ENCODE data around the gene CMKLR1.

The CMKLR1 gene

DNA sequence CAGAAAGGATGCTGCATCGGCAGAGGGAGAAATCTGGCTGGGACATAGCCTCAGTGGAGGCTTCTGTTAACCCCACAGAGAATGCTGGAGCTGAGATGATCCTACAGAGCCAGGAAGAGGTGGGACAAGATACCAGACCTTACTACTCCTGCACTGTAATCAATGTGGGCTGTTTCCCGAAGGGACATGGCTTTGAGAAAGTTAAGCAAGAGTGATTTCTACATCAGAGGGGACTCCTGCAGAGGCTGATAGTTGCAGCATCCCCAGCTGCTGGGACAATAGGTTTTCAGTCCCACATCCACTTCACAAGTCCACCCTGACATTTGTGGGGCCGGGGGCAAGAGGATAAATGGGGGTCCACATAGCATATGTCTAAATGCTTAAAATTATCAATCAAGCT lies 22.5 kb upstream of the CMKLR1 start:
- DNase-seq = no peak

DNA sequence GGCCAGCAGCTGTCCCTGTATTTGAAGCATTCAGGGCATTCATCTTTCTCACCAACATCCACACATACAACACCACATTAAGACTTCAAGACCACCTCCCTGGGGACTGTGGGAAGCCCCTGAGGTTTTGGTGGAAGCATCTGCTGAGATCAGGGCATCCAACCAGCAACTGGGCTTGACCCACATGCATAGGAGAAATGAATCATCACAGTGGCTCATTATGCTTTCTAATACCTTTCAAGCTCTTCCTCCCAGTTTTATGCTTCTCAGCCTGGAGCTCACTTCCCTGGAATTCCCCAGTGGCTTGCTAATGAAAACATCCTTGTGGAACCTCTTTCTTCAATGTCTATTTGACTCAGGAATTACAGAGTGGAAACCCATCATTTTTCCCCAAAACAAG lies 21.4 kb upstream of the CMKLR1 start:
- DNase-seq = no peak

DNA sequence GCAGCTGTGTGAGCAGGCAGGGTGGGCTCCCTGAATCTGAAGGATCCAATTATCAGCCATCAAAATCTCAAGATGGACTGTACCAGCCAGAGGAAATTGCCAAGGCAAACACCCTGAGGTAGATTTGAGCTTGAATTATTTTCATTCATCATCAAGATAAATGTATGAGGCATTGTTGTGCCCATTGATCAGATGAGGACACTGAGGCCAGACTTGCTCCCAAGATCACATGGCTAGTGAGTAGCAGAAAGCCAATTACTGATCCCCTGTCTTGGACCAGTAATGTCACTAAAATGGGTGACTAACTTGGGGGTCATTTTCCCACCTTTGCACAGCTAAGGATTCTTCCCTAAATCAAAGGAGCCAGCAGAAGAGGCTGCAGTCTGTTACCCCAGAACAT lies 20.9 kb upstream of the CMKLR1 start:
- no peak for DNase-seq

DNA sequence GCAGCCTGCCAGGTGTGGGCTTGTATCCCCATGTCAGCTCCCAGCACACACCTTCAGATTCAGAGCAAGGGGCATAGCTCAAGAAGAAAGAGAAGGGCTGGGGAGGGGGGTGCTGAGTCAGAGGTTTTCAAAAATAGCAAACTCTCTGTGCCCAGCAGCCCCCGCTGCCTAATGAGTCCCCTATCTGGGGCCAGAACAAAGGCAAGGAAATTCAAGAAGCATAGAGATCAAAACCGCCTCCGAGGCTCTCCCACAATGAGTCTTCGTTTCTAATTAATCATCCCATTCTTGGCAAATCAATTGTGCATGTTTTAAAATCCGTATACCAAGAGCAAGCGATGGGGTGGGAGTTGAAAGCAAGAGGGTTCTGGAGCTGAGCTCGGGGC lies 19.5 kb upstream of the CMKLR1 start:
- DNase-seq = no peak

DNA sequence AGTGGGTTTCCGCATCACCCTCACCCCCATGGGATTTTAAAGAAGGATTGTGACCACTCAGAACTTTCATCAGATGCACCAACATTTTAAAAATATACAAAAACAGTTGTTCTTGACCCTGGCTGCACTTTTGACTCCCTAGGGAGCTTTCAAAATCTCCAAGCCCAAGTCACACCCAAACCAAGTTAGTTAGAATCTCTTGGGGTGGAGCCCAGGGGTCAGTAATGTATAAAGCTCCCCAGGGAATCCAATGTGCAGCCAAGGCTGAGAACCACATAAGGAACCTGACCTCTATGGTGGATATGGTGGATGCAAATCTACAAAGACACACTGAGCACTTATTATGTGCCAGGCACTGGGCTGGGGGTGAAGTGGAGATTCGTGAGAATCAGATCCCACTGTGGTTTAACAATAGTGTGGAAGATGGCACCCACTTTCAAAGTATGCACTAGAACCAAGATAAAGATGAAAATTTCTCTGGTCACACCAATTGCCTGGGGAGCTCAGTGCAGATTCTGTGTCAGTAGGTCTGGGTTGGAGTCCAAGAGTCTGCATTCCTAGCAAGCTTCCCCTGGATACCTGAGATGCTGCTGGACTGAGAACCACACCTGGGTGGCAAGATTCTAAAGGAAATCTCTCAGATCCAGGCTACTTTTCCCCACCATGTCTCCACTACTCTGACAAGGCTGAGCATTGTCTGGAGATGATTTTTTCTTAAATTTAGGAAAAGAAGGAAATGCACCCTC lies 18.9 kb upstream of the CMKLR1 start:
- no peak for DNase-seq

DNA sequence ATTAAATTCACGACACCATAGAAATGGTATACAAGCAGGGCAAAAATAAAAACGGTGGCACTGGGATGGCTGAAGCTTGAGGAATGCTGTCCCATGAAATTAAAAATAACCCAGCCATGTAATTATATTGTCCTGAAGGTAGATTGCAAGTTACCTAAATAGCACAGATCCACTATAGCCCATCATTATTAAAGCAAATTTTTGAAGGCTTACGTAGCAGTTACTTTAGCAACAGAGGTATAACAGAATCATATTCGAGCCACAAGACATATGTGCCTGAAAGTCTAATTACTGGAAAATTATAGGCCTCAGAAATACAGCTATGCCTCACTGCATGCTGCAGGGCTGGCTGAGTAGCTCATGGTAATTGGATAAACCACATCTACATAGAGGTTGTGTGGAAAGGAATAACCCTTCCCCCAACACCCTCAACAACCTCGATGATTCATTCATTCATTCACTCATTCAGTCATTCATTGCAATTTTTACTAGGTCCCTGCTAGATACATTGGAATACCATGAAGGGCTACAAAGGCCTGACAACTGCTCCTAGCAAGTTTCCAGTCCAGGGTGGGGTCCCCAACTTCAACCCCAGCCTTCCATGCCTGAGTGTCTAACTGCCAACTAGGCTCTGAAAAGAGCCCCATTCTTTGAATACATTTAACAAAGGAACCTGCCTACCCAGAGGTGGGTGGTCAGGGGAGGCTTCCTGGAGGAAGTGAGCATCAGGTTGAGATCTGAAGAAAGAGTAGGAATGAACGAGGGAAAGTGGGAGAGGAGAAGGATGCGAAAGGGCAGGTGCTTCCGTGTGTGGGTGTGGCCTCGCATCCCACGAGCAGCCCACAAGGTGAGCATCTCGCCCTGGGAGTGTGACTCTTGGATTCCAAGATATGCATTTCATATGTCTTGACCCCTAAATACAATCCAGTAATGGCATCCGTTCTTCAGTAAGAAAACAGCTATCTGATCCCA lies 18.0 kb upstream of the CMKLR1 start:
- DNase-seq = no peak

DNA sequence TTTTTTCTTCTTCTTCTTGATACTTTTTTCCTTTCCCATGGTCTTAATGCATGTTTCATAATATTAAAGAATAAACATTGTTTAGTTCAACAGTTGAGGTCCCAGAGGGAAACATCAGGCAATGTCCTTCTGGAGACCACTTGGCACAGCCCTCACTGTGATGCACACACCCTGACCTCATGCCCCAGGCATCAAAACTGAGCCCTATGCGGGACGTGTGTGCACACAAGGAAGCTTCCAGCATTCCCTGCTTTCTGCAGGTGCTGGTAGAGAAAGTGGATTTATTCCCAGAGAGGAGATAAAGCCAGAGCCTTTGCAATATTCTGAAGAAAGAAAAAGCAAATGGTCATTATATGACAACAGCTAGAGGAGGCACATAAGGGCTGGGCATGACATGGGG lies 16.0 kb upstream of the CMKLR1 start:
- no peak for DNase-seq

DNA sequence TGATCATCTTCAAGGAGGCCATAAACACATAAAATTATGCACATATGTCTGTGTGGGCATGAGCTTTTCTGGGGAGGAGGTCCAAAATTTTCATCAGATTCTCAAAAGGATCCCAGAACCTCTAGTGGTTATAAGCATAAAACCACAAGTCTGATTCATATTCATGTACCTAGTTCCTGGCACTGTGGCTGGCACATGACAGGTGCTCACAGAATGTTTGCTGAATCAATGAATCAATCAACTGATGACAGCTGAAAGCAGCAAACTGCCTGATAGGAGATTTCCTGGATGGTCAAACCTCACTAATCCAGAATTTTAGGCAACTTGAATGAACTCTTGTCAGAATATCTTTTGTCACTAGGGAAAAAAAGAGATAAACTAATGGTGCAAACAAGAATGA lies 13.5 kb upstream of the CMKLR1 start:
- no peak for DNase-seq

DNA sequence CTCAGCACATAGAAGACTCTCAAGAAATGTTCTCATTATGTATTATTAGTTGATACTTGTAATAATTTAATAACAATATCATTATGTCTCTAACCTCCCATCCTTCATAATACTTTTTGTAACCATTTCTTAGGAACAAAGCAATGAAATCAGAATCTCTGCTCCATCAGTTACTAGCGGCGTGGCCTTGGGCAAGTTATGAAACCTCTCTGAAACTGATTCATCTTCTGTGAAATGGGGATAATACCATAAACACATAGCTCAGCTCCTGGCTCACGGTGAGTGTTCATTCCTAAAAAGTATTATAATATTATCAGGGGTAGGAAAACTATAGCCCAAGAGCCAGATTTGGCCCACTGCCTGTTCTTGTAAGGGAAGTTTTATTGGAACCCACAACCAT lies 11.4 kb upstream of the CMKLR1 start:
- DNase-seq = no peak

DNA sequence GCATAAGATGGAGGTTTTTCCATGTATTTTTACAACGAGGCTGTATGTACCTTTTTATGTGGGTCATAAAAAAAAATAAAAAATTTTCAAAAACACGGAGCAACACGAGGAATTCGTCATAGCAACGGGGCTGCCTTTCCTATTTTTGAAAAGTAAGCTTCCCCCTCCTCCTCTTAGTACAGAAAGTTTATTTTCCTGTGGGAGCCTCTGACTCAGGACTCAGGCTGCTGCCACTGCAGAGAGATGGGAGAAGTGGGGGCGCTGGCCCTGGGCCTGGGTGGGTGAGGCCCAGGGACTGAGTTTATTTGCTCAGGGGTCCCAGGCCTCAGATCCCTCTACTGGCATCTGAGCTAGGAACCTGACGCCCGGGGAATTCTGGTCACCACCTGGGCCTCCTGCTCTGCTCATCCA lies 10.2 kb upstream of the CMKLR1 start:
- no peak for DNase-seq

DNA sequence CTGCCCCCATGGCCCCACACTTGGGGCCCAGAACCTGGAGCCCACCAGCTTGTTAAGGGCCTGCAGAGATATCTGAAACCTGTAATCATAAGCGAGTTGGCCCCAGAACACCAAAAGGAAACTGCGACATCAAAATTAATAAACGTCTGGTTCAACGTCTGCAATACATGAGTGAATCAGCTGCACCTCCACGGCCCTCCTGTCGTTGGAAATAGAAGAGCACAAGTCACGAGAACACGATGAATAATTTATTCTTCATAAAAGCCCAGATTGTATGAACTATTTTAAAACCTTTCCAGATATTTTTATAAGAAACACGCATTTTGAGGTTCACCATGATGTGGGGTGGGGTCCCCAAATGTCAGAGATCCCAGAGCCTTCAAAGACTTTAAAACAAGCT lies 9.7 kb upstream of the CMKLR1 start:
- DNase-seq = no peak

DNA sequence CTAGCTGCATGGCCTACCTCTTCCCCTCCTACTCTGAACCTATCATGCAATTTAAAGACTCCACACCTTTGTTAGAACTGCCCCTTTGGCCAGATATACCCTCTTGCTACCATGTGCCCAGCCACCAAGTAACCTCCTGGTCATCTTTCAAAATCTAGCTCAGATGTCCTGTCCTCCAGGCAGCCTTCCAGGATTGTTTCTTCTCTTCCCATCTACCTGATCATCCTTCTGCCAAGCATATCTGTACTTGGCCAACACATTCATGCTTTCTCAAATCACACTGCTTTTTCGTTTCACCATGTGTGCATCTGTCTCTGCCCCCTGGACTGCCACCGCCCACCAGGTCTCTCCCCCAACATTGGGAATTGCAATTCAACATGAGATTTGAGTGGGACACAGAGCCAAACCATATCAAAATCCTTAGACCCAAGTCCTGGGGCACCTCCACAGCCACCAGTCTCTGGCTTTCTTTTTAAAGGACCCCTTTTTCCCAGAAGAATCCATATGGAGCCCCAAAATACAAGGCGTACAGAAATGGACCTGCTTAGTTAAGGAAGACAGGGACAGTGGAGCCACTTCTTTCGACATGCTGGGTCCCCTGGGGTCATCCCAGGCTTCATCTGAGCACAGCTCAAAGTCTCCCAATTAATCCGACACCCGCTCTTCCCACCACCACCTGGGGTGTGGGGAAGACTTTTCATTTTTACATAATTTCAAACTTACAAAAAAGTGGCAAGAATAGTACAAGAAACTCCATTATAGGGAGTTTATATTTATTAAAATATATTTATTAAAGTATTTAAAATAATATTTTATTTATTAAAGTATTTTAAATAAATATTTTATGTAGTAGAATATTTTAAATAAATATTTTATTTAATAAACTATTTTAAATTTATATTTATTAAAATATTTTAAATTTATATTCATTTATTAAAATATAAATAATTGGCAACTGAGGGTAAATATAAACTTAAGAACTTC lies 7.9 kb upstream of the CMKLR1 start:
- DNase-seq = no peak

DNA sequence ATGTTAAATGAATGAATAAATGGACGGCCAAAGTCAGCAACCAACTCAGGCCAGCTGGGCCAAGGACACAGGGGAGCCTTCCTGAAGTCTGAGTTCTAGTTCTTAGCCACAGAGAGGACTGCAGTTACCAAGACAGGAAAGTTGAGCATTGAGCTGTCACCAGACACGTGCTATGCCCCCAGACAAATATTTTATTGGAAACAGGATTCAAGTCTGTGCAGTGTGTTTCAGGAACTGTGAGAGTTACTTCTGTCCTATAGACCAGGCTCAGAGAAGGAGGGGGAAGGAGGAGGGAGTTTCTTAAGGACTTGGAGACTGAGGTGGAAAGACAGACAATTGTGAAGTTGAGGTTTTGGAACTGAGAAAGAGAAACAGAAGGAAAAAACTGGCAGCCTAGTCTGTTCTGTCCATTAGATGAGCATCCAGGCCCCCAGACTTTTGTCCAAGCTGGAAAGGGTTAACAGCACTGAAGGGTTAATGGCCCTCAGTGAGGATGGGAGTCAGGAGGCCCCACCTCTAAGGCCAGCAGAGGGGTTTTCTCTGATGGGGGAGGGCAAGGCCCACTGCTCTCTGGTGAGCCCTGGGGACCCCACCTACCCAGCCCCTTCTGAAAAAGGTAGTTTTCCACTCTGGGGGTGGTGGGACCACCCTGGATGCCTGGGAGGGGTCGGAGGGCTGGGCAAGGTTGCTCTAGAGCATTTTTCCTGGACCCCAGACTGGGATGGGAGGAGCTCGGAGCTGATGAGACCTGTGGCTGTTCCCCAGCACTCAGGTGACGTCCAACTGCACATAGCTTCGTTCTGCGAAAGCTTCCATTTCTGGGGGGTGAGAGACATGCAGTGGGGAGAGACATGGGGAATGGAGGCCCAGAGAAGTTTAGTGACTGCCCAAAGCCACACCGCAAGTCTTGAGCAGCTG lies 6.9 kb upstream of the CMKLR1 start:
- no peak for DNase-seq

DNA sequence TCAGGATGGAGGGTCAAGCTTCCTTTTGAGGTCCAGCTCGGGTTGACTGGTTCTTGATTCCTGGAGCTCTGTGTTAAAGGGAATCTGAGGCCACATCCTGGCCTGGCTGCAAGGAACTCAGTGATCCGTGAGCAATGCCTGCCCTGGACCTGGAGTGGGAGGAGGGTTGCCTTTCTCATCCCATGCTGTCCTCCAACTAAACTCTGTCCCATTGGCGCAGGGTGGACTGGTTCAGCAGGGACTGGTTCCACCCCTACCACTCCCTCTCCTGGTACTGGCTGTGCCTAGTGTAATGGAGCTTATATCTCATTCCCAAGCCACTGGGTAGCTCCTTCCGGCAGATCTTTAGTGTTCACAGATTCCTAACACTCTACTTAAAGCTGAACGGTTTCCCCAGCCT lies 3.9 kb upstream of the CMKLR1 start:
- DNase-seq = no peak

DNA sequence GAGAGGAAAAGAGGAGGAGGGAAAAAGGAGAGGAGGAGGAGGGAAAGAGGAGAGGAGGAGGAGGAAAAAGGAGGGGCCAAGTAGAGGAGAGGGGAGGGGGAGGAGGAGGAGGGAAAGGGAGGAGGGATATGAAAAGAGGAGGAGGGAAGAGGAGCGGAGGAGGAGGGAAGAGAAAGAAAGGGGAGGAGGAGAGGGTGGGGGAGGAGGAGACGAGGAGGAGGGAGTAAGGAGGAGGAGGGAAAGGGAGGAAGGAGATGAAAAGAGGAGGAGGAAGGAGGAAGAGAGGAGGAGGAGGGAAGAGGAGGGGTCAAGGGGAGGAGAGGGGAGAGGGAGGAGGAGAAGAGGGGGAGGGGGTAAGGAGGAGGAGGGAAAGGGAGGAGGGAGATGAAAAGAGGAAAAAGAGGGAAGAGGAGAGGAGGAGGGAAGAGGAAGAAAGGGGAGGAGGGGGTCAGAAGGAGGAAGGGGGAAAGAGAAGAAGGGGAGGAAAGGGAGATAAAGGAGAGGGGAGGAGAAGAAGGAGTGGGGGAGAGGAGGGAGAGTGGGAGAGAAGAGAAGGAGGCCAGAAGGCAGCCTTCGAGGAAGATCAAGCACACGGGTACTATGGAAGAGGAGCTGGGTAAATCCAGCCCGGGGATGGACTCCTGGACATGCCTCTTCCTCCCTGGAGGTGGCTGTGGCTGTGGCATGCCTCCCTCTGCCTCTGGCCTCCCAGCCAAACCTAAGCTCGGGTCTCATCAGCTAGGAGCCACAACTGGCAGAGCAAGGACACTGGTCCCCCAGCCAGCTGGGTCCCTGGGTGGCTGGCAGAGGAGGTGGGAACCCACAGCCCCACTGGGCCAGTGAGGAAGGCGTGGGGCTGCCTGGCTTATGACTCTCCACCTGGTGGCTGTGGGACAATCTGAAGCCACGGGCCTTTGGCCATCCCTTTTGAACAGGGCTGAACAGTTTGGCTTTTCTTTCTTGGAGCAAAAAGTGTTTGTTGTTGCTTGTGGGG lies 3.0 kb upstream of the CMKLR1 start:
- no peak for DNase-seq

DNA sequence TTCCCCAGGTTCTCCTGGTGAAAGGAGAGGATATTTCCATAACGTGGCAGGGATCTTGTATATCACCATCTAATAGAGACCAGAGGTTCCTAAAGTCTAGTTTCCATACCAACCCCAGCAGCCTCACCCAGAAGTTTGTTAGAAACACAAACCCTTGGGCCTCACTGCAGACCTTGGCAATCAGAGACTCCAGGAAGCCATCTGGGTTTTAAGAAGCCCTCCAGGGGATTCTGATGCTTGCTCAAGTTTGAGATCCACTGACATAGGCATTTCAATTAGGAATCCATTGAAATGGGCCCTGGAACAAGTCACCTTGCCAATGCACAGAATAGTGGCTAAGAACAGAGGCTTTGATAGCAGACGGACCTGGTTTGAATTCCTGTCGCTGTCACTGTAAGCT lies 2.2 kb upstream of the CMKLR1 start:
- DNase-seq = no peak

DNA sequence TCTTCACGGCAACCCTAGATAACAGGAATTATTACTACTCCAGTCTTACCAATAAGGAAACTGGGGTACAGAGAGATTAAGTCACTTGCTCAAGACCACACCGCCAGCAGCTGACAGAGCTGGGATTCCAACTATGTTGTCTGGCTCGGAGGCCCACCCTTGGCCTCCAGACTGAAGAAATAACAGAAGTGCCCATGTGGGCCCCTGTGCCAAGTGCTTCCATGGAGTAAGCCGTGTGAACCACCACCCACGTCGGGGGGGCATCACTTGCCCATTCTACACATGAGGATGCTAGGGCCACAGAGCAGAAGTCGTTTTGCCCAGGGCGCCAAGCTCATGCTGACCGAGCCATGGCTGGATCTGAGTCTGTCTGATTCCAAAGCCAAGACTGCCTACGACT lies 926 bp upstream of the CMKLR1 start:
- no peak for DNase-seq

DNA sequence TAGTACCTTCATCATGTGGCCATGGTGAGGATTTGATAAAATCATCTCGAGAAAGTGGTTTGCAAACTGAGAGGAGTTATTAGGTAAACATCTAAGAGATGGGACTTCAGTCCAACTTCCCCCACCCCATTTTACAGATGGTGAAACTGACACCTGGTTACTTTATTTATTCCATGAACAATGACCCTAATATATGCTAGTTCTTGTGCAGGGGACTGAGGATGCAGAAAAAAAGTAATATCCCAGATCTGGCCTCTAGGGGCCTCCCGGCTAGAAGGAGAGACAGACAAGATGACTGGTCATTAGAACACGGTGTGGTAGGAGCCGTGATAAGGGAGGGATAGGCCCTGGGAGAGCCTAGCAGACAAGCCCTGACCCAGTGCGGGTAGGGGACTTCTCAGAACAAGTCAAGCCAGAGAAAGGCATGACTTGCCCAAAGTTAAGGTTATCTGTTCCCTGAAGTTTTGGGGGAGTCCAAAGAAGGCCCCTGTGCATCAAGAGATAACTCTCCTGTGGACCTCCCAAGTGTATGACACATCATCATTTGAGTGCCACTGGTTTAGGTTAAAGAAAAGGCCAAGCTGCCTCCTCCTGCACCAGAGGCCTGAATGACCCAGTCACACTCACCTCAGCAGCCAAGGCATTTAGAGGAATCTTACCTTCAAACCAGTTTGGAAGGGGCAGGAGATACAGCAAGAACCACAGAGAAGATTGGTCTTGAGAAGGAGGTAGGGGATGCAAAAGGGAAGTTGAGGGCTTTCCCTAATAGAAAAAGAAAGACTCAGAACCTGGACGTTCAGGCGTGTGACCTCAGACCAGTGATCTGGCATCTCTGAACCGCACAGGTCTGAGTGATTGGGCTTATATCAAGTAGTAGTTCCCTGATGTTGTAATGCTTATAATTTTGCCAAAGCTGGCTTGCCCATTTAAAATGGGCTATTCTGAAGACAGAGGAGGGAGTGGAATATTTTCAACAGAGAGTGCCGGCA lies 1.6 kb downstream of the CMKLR1 start:
- no peak for DNase-seq
